G401.6 (cell line): ENCODE results near the gene HAUS1.
A peak's percentile ranks its signal among the peaks of the same experiment; 100 is the strongest.
"Not testable (repeated sequence)": the region's sequence is repeated elsewhere in the genome, so short reads cannot be mapped to it uniquely, and the experiment has no call there.

Experiments used
- FAIRE-seq: peaks from 2 replicates; lab custom pipeline; 2012; peaks lifted over from hg19 to GRCh38; lab: Jason Lieb, UNC

Gene HAUS1

DNA sequence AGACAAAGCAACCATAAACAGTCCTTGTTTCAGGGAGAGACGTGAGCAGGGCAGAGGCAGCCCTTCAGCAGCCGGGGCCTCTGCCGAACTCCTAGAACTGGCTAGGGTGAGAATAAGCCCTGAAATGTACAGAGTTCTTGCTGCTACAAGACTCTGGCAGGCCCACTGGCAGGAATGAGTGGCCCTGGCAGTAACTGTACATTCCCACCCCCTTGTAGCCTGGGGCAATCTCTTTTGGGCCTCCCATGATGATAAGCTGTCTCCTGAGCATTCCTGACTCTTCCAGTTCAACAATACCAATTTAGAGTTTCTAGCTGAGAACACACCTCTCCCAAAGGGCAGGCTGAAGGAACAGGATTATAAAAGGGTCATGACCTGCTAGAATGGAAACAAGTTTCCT is 54.3 kb downstream of the HAUS1 start:
- peak; percentile 97 for FAIRE-seq

DNA sequence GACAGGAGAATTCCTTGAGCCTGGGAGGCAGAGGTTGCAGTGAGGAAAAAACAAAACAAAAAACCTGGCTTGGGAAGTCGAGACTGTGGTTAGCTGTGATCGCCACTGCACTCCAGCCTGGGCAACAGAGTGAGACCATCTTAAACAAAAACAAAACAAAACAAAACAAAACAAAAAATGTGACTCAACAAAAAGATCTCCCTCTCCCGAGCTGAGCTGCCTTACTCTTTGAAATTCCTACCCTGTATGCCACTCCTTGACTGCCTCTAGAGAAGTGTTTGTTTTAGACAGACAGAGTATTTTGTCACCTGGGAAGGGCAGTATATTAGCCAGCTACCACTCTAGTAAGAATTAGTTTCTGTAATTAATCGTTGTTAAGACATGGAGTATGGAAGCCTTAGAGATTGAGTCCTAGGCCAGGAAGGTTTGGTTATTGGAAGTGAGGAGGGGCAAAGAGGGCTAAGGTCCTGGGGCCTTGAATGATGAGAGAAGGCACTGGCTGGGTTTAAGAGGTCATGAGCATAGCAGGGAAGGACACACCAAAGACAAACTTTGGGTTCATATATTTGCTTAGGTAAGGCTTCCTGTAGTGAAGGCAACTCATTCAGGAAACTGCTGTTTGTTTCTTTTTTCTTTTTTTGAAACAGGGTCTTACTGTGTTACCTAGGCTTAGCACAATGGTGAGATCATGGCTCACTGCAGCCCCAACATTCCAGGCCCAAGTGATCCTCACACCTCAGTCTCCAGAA is 56.0 kb downstream of the HAUS1 start:
- FAIRE-seq, result peak; percentile 56

DNA sequence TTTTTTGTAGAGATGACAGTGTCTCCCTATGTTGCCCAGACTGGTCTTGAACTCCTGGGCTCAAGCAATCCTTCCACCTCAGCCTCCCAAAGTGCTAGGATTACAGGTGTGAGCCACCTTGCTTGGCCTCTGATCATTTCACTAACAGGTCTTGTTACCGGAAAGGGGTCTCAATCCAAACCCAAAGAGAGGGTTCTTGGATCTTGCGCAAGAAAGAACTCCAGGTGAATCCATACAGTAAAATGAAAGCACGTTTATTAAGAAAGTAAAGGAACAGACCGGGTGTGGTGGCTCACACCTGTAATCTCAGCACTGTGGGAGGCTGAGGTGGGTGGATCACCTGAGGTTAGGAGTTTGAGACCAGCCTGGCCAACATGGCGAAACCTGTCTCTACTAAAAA is 56.7 kb downstream of the HAUS1 start:
- not testable (repeated sequence) for FAIRE-seq

DNA sequence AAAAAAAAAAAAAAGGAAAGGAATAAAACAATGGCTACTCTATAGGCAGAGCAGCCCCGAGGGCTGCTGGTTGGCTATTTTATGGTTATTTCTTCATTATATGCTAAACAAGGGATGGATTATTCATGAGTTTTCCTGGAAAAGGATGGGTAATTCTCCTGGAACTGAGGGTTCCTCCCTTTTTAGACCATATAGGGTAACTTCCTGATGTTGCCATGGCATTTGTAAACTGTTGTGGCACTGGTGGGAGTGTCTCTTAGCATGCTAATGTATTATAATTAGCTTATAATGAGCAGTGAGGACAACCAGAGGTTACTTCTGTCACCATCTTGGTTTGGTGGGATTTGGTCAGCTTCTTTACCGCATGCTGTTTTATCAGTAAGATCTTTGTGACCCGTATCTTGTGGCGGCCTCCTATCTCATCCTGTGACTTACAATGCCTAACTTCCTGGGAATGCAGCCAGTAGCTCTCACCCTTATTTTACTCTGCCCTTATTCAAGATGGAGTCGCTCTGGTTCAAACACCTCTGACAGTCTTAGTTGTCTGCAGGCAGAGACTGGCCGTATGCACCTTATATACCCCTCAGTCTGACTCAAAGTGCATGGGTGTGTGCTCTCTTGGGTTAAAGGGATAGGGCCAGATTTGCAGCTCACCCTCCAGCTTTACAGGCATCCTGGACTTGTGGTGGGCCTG is 57.7 kb downstream of the HAUS1 start:
- peak; percentile 6 for FAIRE-seq

DNA sequence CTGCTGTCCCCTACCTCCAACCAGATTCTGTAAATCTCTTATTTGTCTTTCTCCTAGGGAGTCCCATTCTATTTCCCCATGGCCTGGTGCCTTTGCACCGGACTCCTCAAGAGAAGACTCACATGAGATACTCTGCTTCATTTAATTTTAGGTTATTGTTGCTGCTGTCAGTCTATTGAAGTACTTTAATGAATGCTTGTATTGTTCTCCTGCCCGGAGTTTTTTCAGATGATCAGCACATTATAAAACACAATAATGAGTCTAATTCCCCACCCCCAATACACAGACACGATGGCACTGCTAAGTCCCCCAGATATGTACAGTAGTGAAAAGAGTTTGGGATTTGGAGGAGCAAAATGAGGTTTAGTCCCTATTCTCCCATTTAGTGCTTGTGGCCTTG is 58.9 kb downstream of the HAUS1 start:
- no peak for FAIRE-seq

DNA sequence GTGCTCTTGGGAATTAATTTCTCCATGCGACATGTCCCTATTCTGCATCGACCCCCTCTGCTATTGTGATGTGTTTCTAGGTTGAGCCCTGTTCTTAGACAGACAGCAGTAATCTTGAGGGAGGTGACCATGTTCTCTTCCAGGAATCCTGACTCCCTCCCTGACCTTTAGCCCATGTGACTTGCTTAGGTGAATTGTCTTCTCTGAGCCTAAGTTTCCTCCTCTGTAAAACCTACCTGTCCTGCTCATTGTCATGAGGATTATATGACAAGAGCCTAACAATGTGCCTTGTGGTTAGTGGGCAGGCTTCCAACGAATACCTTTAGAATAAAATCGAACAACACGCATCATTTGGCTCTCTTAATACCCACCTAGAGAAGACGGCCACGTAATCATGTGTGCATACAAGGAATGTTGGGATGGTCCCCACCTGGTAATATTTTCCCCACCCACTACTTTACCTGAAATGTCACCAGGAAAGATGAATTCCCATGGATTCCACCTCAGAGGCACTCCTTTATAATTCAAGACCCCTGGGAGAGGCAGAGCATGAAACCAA is 59.8 kb downstream of the HAUS1 start:
- peak; percentile 72 for FAIRE-seq

DNA sequence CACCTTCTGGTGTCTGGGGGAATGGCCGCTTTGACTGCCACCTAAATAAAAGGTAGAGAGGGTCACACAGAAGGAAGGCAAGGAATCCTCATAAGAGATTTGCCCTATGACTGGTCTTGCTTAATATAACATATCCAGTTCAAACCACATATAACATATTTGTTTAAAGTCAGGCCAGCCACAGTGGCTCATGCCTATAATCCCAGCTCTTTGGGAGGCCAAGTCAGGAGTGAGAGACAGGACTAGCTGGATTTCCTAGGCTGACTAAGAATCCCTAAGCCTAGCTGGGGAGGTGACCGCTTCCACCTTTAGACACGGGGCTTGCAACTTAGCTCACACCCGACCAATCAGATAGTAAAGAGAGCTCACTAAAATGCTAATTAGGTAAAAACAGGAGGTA is 60.3 kb downstream of the HAUS1 start:
- peak; percentile 100 for FAIRE-seq

DNA sequence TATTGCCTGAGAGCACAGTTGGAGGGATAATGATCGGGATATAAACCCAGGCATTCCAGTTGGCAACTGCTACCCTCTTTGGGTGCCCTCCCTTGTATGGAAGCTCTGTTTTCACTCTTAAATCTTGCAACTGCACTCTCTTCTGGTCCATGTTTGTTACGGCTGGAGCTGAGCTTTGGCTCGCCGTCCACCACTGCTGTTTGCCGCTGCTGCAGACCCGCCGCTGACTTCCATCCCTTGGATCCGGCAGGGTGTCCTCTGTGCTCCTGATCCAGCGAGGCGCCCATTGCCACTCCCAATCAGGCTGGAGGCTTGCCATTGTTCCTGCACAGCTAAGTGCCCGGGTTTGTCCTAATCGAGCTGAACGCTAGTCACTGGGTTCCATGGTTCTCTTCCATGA is 60.7 kb downstream of the HAUS1 start:
- FAIRE-seq, result no peak

DNA sequence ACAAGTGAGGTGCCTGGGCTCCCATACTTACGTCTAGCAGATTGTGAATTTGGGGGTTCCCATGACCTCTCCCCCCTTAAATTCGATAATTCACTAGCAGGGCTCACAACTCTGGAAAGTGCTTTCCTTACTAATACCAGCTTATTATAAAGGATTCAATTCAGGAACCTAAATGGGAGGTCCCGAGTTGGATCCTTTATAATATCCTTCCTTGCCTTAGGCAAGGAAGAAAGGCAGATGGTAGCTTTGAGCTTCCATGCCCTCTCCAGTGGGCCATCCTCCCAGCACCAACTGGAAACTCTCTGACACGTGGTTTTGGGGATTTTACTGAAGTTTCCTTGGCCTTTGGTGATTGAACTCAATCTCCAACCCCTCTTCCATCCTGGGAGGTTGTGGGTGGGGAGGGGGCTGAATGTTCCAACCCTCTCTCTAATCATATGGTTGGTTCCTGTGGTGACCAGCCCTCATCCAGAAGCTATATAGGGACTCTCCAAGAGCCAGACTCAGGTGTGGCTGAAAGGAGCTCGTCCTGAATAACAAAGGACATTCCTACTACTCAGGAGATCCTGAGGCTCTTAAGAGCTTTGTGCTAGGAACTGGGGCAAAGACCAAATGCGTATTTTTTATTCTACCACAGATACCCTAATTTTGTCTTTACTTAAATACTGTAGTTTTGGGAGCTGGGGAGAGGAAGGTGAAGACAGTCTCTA is 62.2 kb downstream of the HAUS1 start:
- FAIRE-seq, result peak; percentile 94

DNA sequence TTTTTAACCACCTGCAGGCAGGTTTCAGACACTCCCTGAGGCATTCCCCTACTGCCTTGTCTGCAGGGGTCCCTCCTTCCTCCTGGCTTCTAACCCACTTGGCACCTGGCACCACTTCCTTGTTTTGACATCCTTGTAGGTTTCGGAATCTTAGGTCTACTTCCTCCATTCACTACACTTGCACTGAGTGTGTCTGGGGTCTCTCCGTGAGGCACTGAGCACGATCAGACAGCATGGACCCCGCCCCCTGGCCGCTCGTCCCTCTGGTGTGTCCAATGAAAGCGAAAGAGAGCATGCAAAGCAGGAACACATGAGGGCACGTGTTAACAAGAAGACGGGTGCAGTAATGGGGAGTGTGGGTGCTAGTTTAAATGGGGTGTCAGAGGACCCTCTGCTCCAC is 63.8 kb downstream of the HAUS1 start:
- FAIRE-seq, result no peak

DNA sequence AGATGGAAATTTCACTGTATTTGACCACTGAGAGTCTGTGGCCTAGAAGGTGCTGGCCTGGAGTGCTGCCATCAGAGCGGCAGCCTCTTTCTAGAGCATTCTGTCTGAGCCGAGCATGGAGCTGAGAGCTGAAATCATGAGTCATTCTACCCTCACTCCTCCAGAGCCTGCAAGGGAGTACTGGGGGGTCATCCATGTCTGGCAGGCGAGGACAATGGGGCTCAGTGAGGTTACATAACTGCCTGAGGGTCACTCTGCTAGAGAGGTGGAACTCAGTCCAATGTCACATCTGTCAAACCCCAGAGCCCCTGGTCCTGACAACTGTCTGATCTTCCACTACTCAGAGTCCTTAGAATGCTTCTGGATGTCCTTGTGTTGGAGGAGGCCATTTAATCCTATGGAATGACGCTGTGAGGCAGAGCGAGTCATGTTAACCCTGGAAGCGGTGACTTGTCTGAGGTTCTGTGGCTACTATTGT is 65.3 kb downstream of the HAUS1 start:
- FAIRE-seq, result no peak

DNA sequence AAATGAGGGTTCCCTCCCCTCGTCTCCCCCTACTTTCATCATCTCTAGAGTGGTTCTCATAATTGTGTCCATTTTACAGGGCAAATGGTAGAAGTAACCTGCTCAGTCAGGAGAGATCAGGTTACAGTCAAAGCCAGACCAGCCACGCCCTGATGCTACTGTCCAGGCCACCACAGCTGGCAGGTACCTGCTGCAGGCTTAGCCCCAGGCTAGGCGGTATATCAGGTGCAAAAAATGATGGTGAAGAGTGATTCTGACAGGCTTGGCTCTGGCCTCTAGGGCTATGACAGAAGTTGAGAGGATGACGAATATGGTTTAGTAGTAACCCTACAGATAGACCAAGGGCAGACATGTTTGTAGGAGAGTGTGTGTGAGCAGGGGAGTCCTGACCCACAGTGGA is 67.1 kb downstream of the HAUS1 start:
- FAIRE-seq, result no peak

DNA sequence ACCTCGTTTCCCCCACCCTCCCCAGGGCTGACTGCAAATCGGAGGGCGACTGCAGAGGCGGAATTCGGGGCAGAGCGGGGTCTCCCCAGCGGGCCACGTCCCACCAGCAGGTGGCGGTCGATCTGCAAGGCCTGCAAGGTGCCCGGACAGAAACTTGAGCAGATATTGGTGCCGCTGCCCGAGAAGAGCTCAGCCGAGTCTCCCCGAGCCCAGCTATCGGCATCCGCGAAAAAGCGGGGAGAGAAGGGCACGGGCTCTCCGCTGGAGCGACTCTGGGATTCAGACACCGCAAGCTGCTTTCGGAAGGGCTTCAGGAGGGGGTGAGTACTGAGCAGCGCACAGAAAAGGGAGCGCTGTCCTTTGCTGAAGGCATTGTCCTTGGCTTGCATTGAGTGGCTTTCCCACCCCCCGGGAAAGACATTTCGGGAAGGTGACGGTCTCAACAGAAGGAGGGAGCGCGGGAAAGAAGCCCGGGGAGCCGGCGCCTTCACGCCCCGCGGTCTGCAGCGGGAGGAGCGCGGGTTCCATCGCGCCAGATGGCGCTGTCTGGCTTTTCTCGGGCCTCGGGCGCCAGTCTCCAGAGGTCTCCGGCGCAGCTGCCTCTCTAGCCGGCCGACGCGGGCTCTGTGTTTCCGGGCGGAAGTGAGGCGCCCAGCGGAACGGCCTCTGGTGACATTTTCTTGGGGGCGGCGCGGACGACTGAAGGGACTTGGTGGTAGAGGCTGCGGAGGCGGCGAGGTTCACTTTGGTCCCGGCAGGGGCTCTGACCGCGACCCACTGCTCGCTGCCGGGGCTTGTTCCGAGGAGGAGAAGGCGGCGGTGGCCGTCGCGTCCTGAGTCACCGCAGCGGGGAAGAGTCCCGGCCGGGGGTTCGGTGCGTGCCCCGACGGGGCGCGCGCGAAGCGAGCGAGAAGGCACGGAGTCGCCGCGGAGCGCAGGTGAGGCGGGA is 69.5 kb downstream of the HAUS1 start:
- FAIRE-seq, result peak; percentile 89

DNA sequence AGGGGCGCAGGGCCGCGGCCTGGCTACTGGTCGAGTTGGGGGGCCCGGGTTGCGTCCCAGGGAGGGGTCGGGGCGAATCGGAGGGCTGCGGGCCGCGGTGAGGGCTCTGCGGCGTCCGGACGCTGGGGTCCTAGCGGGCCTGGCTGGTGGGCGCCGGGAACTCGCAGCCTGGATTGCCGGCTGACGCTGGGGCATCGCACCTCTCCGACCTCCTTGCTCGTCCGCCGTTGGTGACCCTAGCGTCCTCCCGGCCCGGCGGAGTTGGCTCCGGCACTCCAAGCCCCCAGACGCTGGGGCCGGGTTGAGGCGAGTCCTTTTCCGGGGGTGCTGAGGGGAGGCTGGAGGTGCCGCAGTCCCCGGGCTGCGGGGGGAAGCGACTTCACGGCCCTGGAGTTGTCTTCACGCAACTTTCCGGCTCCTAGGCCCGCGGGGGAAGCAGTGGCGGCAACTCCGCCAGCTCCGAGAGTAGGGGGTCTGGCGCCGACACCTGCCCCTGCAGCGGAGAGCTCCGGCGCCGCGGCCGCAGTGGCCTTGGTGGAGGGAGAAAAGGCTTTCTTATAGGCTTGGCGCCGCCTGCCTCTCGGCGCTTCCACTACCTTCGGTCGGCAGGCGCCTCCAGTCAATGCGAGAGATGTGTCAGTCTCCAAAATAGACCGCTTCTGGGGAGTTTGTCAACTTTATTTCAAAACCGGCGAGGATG is 70.3 kb downstream of the HAUS1 start:
- FAIRE-seq, result no peak

DNA sequence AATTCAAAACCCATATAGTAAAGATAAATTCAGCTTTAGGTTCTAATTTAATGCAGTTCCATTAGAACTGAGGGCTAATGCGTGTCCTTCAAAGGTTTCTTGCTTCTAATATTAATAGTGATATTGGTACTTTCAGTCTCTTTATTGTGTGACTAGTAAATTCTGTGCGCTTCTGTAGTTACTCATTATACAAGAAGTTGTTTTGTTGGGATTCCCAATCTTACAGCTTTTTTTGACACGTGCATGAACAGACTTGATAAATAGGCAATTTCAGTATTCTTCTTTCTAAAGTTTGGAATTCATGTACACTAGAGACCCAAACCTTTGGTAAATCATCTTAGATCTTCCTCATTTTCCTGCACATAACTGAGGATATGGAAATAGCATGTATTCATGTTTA is 71.8 kb downstream of the HAUS1 start:
- no peak for FAIRE-seq
